Gastroesophageal sphincter (tissue), 3 donors: ENCODE measurements around the gene RANBP1.

Experiments
- CTCF ChIP-seq, 4 experiments: fragments of 200-600 bp in 2 of 4; fragments of 450-650 bp in 2 of 4; sonication (generic) in 1 of 4; IDR thresholded peaks; one replicate each; pipeline ENCODE4 v1.5.1; 2017 to 2019; ENCODE audit warnings: antibody characterized with exemption in 4 of 4, mild to moderate bottlenecking in 2 of 4, moderate library complexity in 2 of 4
- POLR2A ChIP-seq, 2 donors: fragments of 450-650 bp; IDR thresholded peaks; one replicate each; pipeline ENCODE4 v1.6.1; 2017; ENCODE audit warnings: antibody characterized with exemption in 2 of 2, mild to moderate bottlenecking in 2 of 2, moderate library complexity in 1 of 2
- POLR2AphosphoS5 ChIP-seq: sonication (generic); formaldehyde crosslinking; IDR thresholded peaks from one replicate; pipeline ENCODE4 v1.6.1; 2017; ENCODE audit warnings: antibody characterized with exemption

DNA sequence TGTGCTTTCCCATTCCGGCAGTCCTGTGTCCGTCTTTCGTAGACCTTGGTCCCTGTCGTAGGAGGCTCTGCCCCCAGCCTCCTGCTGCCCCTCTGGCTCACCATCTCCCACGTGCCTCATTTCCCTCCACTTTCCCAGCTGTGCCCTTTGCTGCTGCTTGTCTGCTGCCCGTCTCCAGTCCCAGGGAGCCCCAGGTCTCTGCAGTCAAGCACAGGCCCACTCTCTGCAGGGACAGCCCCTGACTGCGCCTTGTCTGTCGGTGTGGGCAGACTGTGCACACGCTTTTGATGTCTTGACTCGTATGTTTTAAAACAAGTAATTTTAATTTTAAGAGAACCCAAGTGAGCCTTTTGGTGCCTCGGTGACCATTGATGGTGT is 23.4 kb upstream of the RANBP1 start:
- TF ChIP-seq CTCF (IDR thresholded peaks at IDR 0.05) (no peak), POLR2A (IDR thresholded peaks at IDR 0.05) (no peak), POLR2AphosphoS5 (no peak)
